Right lobe of liver (tissue), 4 donors: ENCODE results near the gene BSND.

Experiments used
- POLR2A ChIP-seq: fragments of 450-650 bp; IDR thresholded peaks from one replicate; pipeline ENCODE4 v1.6.1; 2017; ENCODE audit warnings: antibody characterized with exemption, mild to moderate bottlenecking
- TF ChIP-seq, protein P1 (sequence below), 4 donors: fragments of 200-600 bp in 3 of 4; fragments of 450-650 bp in 1 of 4; IDR thresholded peaks; one replicate each; pipeline versions ENCODE4 v1.5.1 to v1.8.0; 2016 to 2022; ENCODE audit warnings: antibody characterized with exemption in 4 of 4, mild to moderate bottlenecking in 2 of 4
- donor health status: DM: no; HTN: no; CAD: no.
- donor health status: DM: no; HTN: no; CAD: no.
- donor health status: DM: no; HTN: yes; CAD: no.

- TF ChIP-seq, protein P1, sequence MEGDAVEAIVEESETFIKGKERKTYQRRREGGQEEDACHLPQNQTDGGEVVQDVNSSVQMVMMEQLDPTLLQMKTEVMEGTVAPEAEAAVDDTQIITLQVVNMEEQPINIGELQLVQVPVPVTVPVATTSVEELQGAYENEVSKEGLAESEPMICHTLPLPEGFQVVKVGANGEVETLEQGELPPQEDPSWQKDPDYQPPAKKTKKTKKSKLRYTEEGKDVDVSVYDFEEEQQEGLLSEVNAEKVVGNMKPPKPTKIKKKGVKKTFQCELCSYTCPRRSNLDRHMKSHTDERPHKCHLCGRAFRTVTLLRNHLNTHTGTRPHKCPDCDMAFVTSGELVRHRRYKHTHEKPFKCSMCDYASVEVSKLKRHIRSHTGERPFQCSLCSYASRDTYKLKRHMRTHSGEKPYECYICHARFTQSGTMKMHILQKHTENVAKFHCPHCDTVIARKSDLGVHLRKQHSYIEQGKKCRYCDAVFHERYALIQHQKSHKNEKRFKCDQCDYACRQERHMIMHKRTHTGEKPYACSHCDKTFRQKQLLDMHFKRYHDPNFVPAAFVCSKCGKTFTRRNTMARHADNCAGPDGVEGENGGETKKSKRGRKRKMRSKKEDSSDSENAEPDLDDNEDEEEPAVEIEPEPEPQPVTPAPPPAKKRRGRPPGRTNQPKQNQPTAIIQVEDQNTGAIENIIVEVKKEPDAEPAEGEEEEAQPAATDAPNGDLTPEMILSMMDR (IDR thresholded peaks at IDR 0.05), result peak; percentile 72 to 83 (median 74)
- TF ChIP-seq POLR2A, result no peak
These were observed 48.2 kb upstream of the BSND start for GRCh38 chr1:54950369-54951163.
